ENCODE results near the gene BMS1.

BMS1 gene

DNA sequence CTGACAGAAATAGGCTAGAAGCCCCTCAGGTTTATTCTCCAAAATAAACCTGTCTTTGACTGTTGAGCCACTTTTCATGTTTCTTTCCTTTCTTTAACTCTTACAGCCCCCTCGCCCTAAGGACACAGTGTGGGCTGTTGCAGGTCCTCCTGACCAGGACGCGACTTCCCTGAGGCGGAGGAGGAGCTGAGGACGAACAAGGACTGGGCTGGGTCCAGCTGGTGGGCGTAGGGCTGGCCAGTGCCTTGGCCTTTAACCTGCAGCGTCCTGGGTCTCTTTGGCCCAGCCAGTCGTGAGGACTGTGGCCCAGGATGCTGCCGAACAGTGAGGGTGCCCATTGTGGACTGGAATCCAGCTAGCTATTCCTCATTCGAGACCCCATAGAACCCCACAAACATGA lies 13.4 kb upstream of the BMS1 start:
- no peak for DNase-seq (ENCODE audit: extremely low read depth, low read depth)
- no peak overlapping the region for H3K4me3 ChIP-seq (replicated peaks; ENCODE audit: low read depth, low read length)
- TF ChIP-seq, protein P1, sequence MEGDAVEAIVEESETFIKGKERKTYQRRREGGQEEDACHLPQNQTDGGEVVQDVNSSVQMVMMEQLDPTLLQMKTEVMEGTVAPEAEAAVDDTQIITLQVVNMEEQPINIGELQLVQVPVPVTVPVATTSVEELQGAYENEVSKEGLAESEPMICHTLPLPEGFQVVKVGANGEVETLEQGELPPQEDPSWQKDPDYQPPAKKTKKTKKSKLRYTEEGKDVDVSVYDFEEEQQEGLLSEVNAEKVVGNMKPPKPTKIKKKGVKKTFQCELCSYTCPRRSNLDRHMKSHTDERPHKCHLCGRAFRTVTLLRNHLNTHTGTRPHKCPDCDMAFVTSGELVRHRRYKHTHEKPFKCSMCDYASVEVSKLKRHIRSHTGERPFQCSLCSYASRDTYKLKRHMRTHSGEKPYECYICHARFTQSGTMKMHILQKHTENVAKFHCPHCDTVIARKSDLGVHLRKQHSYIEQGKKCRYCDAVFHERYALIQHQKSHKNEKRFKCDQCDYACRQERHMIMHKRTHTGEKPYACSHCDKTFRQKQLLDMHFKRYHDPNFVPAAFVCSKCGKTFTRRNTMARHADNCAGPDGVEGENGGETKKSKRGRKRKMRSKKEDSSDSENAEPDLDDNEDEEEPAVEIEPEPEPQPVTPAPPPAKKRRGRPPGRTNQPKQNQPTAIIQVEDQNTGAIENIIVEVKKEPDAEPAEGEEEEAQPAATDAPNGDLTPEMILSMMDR (IDR thresholded peaks at IDR 0.05; ENCODE audit: low read depth, low read length, missing control alignments) = no peak

DNA sequence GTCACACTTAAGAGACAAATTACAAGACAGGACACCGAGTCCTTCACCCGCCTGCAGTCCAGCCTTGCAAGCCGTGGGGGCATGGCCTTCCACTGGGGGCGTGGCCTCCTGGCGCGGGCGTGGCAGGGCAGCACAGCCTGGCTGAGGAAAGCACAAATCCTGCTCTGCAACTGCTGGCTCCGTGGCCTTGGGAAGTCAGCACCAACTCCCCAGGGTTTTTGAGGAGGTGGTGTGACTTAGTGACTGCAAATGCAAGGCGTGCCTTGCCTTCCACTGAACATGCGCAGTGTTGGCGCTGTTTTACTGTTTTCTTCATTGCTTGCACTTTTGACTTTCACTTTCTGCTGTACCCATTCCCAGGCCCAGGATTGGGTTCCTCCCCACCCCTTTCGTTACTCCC lies 12.9 kb upstream of the BMS1 start:
- no peak for DNase-seq (ENCODE audit: extremely low read depth, low read depth)
- no peak overlapping the region for H3K4me3 ChIP-seq (replicated peaks; ENCODE audit: low read depth, low read length)
- TF ChIP-seq, protein P1 (IDR thresholded peaks at IDR 0.05; ENCODE audit: low read depth, low read length, missing control alignments) = no peak

DNA sequence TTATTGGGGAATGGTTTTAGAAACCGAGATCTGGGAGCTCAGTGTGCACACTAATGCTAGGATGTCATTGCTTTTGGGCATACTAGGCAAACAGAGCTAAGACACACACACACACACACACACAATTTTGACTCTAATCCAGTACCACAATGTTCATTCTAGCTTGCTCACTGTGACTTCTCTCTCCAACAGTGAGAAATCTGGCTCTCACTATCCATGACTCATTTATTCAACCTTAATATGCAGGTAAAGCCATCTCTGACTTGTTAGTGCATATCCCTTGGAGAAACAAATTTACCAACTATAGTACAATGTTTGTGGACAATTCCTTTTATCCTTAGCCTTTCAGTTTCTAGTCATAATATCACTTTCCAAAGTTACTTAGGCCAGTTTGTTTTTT lies 5.9 kb upstream of the BMS1 start:
- DNase-seq (ENCODE audit: extremely low read depth, low read depth) = no peak
- H3K4me3 ChIP-seq (replicated peaks; ENCODE audit: low read depth, low read length) = no peak overlapping the region
- TF ChIP-seq, protein P1 (IDR thresholded peaks at IDR 0.05; ENCODE audit: low read depth, low read length, missing control alignments) = no peak

DNA sequence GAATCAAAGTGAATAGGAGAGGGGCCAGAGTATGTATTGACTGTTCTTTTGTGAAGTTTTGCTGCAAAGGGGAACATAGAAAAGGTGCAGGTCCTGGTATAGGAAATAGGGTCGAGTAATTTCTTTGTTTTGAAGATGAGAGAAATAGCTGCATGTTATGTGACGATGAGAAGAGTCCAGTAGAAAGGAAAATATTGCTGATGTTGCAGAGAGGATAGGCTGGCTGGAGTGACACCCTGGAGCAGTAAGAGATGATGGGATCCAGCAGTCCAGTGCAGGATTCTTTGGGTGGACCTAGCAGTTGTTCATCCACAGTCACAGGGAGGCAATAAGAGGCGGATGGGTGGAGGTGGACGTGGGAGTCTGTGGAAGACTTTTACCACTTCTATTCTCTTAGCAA lies 2.1 kb upstream of the BMS1 start:
- TF ChIP-seq, protein P1 (IDR thresholded peaks at IDR 0.05; ENCODE audit: low read depth, low read length, missing control alignments) = no peak
- no peak overlapping the region for H3K4me3 ChIP-seq (replicated peaks; ENCODE audit: low read depth, low read length)
- DNase-seq (ENCODE audit: extremely low read depth, low read depth) = no peak

DNA sequence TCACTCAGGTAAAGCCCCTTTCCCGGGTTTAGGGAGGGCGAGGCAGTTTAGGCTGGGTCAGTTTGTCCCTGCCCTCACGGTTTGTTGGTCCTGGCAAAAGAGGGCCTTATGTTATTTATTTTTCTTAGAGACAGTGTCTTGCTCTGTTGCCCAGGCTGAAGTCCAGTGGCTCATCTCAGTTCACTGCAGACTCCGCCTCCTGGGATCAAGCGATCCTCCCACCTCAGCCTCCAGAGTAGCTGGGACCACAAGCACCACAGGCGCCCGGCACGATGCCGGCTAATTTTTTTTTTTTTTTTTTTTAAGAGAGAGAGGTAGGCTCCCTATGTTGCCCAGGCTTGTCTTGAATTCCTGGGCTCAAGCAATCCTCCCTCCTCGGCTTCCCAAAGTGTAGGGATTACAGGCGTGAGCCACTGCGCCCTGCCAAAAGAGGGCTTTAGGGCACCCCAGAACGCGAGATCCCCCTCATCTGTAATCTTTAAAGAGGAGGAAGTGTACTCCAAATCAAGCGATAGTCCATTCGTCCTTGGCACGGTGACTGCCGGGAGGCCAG lies 626 bp upstream of the BMS1 start:
- TF ChIP-seq, protein P1 (IDR thresholded peaks at IDR 0.05; ENCODE audit: low read depth, low read length, missing control alignments) = no peak
- no peak for DNase-seq (ENCODE audit: extremely low read depth, low read depth)
- H3K4me3 ChIP-seq (replicated peaks; ENCODE audit: low read depth, low read length) = peak overlapping the region; percentile 73

DNA sequence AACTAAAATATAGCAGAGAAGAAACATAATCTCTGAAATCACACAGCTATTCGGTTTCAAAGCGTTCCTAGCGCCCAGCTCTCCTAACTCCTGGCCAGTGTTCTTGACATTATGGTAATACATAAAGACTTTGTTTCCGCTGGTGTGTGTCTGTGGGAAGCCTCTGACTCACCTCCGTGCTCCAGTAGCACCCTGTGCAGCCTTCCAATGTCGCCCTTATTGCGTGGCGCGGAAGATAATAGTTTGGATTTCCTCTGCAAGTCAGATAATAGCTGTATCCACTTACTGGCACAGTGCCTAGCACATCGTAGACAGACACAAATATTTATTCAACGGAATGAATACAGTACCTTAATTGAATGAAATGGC lies 570 bp downstream of the BMS1 start:
- peak; percentile 19 for DNase-seq (ENCODE audit: extremely low read depth, low read depth)
- peak overlapping the region; percentile 73 for H3K4me3 ChIP-seq (replicated peaks; ENCODE audit: low read depth, low read length)
- TF ChIP-seq, protein P1 (IDR thresholded peaks at IDR 0.05; ENCODE audit: low read depth, low read length, missing control alignments) = no peak

DNA sequence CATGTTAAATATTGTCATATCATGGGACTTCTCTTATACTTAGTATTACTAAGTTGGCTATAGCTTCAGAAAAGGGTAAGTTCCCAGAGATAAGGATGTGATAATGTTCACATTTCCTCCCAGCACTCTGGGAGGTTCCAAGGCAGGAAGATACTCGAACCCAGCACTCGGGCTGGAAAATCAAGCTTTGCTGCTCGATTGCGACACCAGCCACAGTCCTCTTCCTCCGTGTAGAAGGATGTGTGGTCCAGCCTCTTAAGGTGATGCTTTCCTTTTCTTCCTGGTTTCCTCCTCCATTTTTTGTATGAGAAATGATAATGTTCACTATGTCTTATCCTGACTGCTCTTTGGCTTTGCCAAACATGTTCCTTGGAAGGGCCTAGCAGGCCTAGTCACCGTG lies 3.2 kb downstream of the BMS1 start:
- no peak overlapping the region for H3K4me3 ChIP-seq (replicated peaks; ENCODE audit: low read depth, low read length)
- TF ChIP-seq, protein P1 (IDR thresholded peaks at IDR 0.05; ENCODE audit: low read depth, low read length, missing control alignments) = no peak
- no peak for DNase-seq (ENCODE audit: extremely low read depth, low read depth)

All from HFF-Myc (cell line).